OCI-LY1 (cell line): ENCODE measurements around the gene RINT1.

ENCODE experiments used
- H2AFZ ChIP-seq: fragments of 200-600 bp; sonication (generic), shearing (Covaris generic); 2 replicates; pipeline ENCODE4 v1.6.0; 2014; ENCODE audit warnings: antibody characterized with exemption, mild to moderate bottlenecking, low read length
- H3F3A ChIP-seq: fragments of 200-600 bp; sonication (generic), shearing (Covaris generic); 2 replicates; pipeline ENCODE4 v1.6.0; 2014; ENCODE audit warnings: mild to moderate bottlenecking, antibody characterized with exemption, low read length, moderate library complexity; ENCODE audit not compliant: insufficient read depth
- H3K27ac ChIP-seq: fragments of 200-600 bp; sonication (generic); 2 replicates; pipeline ENCODE4 v1.5.1; 2014; ENCODE audit warnings: low read length, mixed run types, mild to moderate bottlenecking, low read depth; ENCODE audit not compliant: poor library complexity, severe bottlenecking
- H3K27me3 ChIP-seq: fragments of 200-600 bp; sonication (generic); 2 replicates; pipeline ENCODE4 v1.6.0; 2014; ENCODE audit warnings: antibody characterized with exemption, mild to moderate bottlenecking, low read length, moderate library complexity; ENCODE audit not compliant: insufficient read depth
- H3K36me3 ChIP-seq: fragments of 200-600 bp; sonication (generic); 2 replicates; pipeline ENCODE4 v1.6.1; 2014; ENCODE audit warnings: mild to moderate bottlenecking, antibody characterized with exemption, low read length, moderate library complexity, mixed read lengths; ENCODE audit not compliant: insufficient read depth
- H3K4me1 ChIP-seq: fragments of 200-600 bp; sonication (generic); 2 replicates; pipeline ENCODE4 v1.5.1; 2014; ENCODE audit warnings: mild to moderate bottlenecking, low read length, moderate library complexity; ENCODE audit not compliant: insufficient read depth, severe bottlenecking
- H3K4me2 ChIP-seq: fragments of 200-600 bp; sonication (generic), shearing (Covaris generic); 2 replicates; pipeline ENCODE4 v1.6.1; 2014; ENCODE audit warnings: low read length
- H3K4me3 ChIP-seq: fragments of 200-600 bp; sonication (generic); 2 replicates; pipeline ENCODE4 v1.5.1; 2014; ENCODE audit warnings: low read length, low read depth, mild to moderate bottlenecking, mixed read lengths; ENCODE audit not compliant: poor library complexity, severe bottlenecking
- H3K79me2 ChIP-seq: fragments of 200-600 bp; shearing (Covaris generic); 2 replicates; pipeline ENCODE4 v1.6.1; 2016; ENCODE audit warnings: mixed run types, low read length, mixed read lengths; ENCODE audit not compliant: insufficient read depth
- H3K9ac ChIP-seq: fragments of 200-600 bp; sonication (generic), shearing (Covaris generic); 2 replicates; pipeline ENCODE4 v1.6.1; 2014; ENCODE audit warnings: mild to moderate bottlenecking, low read length, mixed read lengths
- H3K9me2 ChIP-seq: fragments of 200-600 bp; sonication (generic), shearing (Covaris generic); 2 replicates; pipeline ENCODE4 v1.6.1; 2014; ENCODE audit warnings: low read depth, mild to moderate bottlenecking, low read length, mixed read lengths
- H3K9me3 ChIP-seq: fragments of 200-600 bp; shearing (Covaris generic); 2 replicates; pipeline ENCODE4 v1.6.1; 2014; ENCODE audit warnings: low read length, mixed read lengths
- H4K20me1 ChIP-seq: fragments of 200-600 bp; sonication (generic), shearing (Covaris generic); 2 replicates; pipeline ENCODE4 v1.6.0; 2016; ENCODE audit warnings: mild to moderate bottlenecking, low read length; ENCODE audit not compliant: insufficient read depth
- CTCF ChIP-seq: fragments of 200-600 bp; sonication (generic), shearing (Covaris generic); IDR thresholded peaks from 2 replicates; pipeline ENCODE4 v1.5.1; 2017; ENCODE audit warnings: mild to moderate bottlenecking, antibody characterized with exemption, low read length, moderate library complexity, mixed read lengths
- EZH2 ChIP-seq: fragments of 200-600 bp; sonication (generic), shearing (Covaris generic); IDR thresholded peaks from 2 replicates; pipeline ENCODE4 v1.8.0; 2017; ENCODE audit warnings: borderline replicate concordance, mixed run types, mild to moderate bottlenecking, antibody characterized with exemption, low read length, moderate library complexity, mixed read lengths

Gene RINT1

GRCh38 chr7:105590793-105591192 lies 58.8 kb downstream of the RINT1 start:
- Histone ChIP-seq H3K79me2 (no peaks in the 10 kb centered on the region), H3K36me3 (no peaks in the 10 kb centered on the region), H3K9me2 (no peaks in the 10 kb centered on the region), H3K27ac (no peak overlapping the region), H3K27me3 (no peaks in the 10 kb centered on the region), H3K9me3 (no peaks in the 10 kb centered on the region), H3K4me1 (peaks cover 52% of the 10 kb centered on the region), H2AFZ (no peak overlapping the region), H4K20me1 (no peaks in the 10 kb centered on the region), H3K4me3 (no peak overlapping the region), H3K9ac (no peak overlapping the region), H3F3A (no peaks in the 10 kb centered on the region), H3K4me2 (no peak overlapping the region)
- no peak for TF ChIP-seq CTCF
- no peak for TF ChIP-seq EZH2

- Histone ChIP-seq H3K9me2 (no peaks in the 10 kb centered on the region), H3K4me1 (peaks cover 48% of the 10 kb centered on the region), H3K4me2 (no peak overlapping the region), H3F3A (no peaks in the 10 kb centered on the region), H3K79me2 (no peaks in the 10 kb centered on the region), H2AFZ (no peak overlapping the region), H3K4me3 (no peak overlapping the region), H3K36me3 (no peaks in the 10 kb centered on the region), H3K9ac (no peak overlapping the region), H4K20me1 (no peaks in the 10 kb centered on the region), H3K27ac (no peak overlapping the region), H3K27me3 (no peaks in the 10 kb centered on the region), H3K9me3 (no peaks in the 10 kb centered on the region)
- TF ChIP-seq EZH2 (no peak), CTCF (no peak)
These were observed 59.5 kb downstream of the RINT1 start for GRCh38 chr7:105591522-105591921.

- Histone ChIP-seq H3K9me3 (no peaks in the 10 kb centered on the region), H3K4me3 (peak overlapping the region; percentile 41), H3K4me2 (peak overlapping the region; percentile 63), H3F3A (no peaks in the 10 kb centered on the region), H3K36me3 (no peaks in the 10 kb centered on the region), H3K27me3 (no peaks in the 10 kb centered on the region), H3K79me2 (no peaks in the 10 kb centered on the region), H3K27ac (no peak overlapping the region), H3K9ac (no peak overlapping the region), H4K20me1 (no peaks in the 10 kb centered on the region), H3K9me2 (no peaks in the 10 kb centered on the region), H2AFZ (peak overlapping the region; percentile 6), H3K4me1 (peaks cover 23% of the 10 kb centered on the region)
- TF ChIP-seq CTCF = peak; percentile 42; the same call in 1 of the 2 replicates
- TF ChIP-seq EZH2 = no peak
These were observed 62.0 kb downstream of the RINT1 start for GRCh38 chr7:105594034-105594433.
